Skeletal muscle satellite cell (primary cell): ENCODE measurements around the gene MAPK8.

Source experiments
- H3K27me3 ChIP-seq: 2 replicates; pipeline ENCODE4 v1.7.0; 2013; ENCODE audit warnings: low read length; ENCODE audit not compliant: control insufficient read depth, insufficient read depth
- H3K36me3 ChIP-seq: 2 replicates; pipeline ENCODE4 v1.7.0; 2013; ENCODE audit warnings: mild to moderate bottlenecking, control low read depth, low read length; ENCODE audit not compliant: insufficient read depth
- H3K4me1 ChIP-seq: 2 replicates; pipeline ENCODE4 v1.7.0; 2013; ENCODE audit warnings: low read length; ENCODE audit not compliant: control insufficient read depth, insufficient read depth
- H3K4me2 ChIP-seq: 2 replicates; pipeline ENCODE4 v1.7.0; 2013; ENCODE audit warnings: mild to moderate bottlenecking, low read length
- H3K4me3 ChIP-seq: 2 replicates; pipeline ENCODE4 v1.7.0; 2013; ENCODE audit warnings: low read length
- H3K9ac ChIP-seq: 2 replicates; pipeline ENCODE4 v1.7.0; 2013; ENCODE audit warnings: mild to moderate bottlenecking, low read depth, low read length, moderate library complexity
- H3K9me3 ChIP-seq: replicated peaks from 2 replicates; pipeline ENCODE4 v1.7.0; 2013; ENCODE audit warnings: mild to moderate bottlenecking, control low read depth, low read length

Gene MAPK8

DNA sequence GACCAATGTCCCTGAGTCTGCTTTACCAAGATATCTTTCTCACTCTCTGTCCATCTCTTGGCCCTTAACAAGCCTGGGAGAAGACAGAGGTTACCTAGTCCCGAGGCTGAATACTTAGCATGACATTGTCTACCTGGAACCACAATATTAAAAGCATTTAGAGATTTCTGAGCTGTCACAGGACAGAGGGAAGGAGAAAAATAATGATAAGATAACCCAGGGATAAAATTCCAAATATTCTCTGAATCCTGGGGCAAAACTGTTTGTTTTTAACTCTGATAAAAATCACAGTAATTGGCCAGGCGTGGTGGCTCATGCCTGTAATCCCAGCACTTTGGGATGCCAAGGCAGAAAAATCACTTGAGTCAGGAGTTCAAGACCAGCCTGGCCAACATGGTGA, 12.0 kb upstream of the MAPK8 start:
- H3K27me3 ChIP-seq, result peaks cover 58% of the 10 kb centered on the region
- no peak overlapping the region for H3K4me2 ChIP-seq
- H3K9me3 ChIP-seq, result no peaks in the 10 kb centered on the region
- no peak overlapping the region for H3K4me3 ChIP-seq
- H3K4me1 ChIP-seq, result no peaks in the 10 kb centered on the region
- no peak overlapping the region for H3K9ac ChIP-seq
- H3K36me3 ChIP-seq, result no peaks in the 10 kb centered on the region

DNA sequence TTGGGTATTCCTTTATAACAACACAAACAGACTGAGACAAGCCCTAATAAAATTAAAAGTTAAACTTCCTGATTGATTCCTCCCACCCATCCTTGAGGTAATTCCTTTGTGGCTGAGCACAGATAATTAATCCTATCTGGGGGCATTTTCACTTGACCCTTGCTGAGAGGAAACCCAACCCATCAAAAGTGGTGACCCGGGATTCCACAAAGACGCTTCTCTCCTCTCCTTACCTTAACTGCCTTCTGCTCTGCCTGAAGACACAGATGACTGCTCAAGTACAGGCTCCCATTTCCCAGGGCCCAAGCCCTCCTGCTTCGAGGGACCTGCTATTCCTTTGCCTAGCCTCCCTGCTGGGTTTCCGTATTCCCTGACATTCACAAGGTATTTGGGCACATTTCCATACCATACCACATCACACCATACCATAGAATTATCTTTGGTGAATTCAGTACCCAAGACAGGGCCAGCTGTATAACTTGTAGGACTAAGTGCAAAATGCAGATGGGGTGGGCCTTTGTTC, 9.8 kb upstream of the MAPK8 start:
- Histone ChIP-seq H3K4me2 (no peak overlapping the region), H3K27me3 (peaks cover 60% of the 10 kb centered on the region), H3K9me3 (no peaks in the 10 kb centered on the region), H3K9ac (no peak overlapping the region), H3K4me1 (no peaks in the 10 kb centered on the region), H3K36me3 (no peaks in the 10 kb centered on the region), H3K4me3 (no peak overlapping the region)

DNA sequence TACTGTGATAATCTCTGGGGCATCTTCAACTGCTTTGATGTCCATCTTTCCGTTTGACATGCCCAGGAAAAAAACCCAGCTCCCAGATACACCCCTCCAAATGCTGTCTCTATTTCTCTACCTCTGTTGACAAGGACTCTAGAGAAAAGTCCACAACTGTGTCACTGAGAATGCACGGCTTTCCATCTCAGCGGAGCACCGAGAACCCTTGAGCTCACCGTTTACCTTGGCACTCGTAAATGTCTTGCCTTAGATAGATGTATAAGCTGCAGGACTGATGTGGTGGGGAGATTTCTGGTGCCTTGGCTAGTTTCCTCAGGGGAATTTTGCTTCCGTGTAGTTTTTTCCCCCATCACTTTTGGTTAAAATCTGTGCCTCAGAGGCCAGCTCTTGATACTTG, 7.4 kb upstream of the MAPK8 start:
- H3K27me3 ChIP-seq, result peaks cover 67% of the 10 kb centered on the region
- H3K36me3 ChIP-seq, result no peaks in the 10 kb centered on the region
- H3K9ac ChIP-seq, result no peak overlapping the region
- H3K4me1 ChIP-seq, result no peaks in the 10 kb centered on the region
- H3K4me2 ChIP-seq, result no peak overlapping the region
- H3K4me3 ChIP-seq, result no peak overlapping the region
- H3K9me3 ChIP-seq, result no peaks in the 10 kb centered on the region

DNA sequence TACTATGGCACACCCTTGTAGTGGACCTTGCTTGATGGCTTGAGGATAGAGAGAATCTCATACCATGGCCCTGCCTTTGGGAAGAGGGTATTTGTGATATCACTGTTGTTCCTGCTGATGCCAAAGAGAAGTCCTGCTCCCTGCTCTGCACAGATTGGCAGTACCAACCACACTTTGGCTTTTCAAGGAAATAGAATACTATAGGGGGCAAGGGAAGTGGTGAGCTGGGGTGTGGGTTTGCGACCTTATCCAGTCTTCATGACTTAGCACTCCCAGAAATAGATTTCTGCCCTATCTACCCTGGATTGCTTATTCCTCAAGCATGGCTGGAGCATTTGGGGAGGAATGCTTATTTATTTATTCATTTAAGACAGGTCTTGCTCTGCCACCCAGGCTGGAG, 6.8 kb upstream of the MAPK8 start:
- Histone ChIP-seq H3K4me3 (no peak overlapping the region), H3K4me2 (no peak overlapping the region), H3K27me3 (peaks cover 69% of the 10 kb centered on the region), H3K9me3 (no peaks in the 10 kb centered on the region), H3K9ac (no peak overlapping the region), H3K4me1 (no peaks in the 10 kb centered on the region), H3K36me3 (no peaks in the 10 kb centered on the region)

DNA sequence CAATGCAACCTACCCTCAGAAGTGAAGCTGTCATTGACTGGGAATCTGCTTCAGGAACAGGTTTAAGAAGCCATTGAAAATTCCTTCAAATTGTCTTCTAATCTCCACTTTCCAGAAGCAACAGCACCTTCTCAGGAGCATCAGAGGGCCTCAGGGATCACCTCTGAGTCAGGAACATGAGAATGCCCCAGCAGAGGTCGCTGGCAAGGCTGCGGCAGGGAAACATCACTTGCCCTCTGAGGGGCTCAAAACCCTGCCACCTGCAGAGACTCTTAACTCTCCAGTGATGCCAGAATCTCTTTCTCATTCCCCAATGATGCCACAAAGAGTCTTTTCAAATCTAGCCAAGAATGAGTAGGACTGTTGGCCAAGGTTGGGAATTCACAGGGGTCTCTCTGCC, 5.9 kb upstream of the MAPK8 start:
- no peaks in the 10 kb centered on the region for H3K36me3 ChIP-seq
- no peaks in the 10 kb centered on the region for H3K4me1 ChIP-seq
- no peak overlapping the region for H3K9ac ChIP-seq
- no peak overlapping the region for H3K4me2 ChIP-seq
- H3K27me3 ChIP-seq, result peaks cover 63% of the 10 kb centered on the region
- no peak overlapping the region for H3K4me3 ChIP-seq
- no peaks in the 10 kb centered on the region for H3K9me3 ChIP-seq

DNA sequence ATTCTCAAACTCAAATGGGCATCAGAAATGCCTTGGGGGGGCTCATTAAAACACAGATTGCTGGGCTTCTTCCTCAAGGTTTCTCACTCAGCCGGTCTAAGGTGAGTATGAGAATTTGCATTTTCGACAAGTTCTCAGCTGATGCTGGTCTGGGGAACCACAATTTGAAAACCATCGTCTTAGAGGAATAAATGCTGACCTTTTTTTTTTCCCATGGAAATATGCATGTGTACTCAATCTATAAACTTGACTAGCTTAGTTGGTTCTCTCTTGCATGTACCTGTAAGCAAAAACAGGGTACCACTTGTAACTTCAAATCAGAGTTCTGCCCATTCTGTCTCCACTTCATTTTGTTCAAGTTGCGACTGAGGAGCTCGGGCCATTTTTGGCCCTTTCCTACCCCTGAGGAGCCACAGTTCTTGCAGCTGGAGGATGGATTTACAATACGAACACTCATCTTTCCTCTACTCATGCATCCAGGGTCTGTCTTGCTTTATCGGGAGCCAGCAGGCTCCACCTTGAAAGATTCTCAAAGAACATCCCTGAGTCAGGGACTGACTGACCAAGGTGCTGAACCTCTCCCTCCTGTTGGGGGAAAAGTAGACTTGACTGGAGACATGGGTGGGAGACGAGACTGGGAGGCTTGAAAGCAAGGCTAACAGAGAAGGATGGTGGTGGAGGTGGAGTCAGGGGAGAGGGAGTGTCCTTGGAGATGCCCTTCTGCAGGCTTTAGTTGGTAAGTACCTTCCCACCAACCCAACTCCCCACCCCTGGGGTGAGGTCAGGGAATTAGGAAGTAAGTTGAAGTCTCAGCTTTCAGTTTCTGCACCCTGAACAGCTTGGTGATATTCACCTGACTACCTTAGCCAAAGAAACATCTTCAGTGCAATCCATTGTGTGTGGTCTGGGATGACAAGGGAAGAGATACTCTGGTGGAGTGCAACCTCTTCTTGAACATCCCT, 3.7 kb upstream of the MAPK8 start:
- Histone ChIP-seq H3K36me3 (no peaks in the 10 kb centered on the region), H3K9ac (no peak overlapping the region), H3K4me1 (peaks cover 7% of the 10 kb centered on the region), H3K4me3 (no peak overlapping the region), H3K4me2 (no peak overlapping the region), H3K9me3 (no peaks in the 10 kb centered on the region), H3K27me3 (peaks cover 56% of the 10 kb centered on the region)

DNA sequence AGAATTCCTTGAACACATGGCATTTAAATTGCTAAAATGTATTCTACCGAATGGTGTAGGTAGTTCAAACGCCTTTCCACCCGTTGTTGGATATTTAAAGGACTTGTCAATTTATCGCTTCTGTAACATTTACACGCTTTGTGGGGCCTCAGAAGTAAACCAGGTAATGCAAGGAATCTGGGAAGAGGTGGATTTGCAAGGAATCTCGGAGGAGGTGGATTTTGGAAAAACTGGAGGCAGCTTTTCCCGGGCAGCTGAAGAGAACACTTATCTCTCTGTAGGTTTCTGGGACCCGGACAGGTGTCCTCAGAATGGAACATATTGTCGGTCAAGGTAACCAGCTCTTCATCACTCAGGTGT, 592 bp upstream of the MAPK8 start:
- Histone ChIP-seq H3K9me3 (no peaks in the 10 kb centered on the region), H3K36me3 (no peaks in the 10 kb centered on the region), H3K9ac (peak overlapping the region; percentile 90), H3K4me3 (peak overlapping the region; percentile 89), H3K4me2 (peak overlapping the region; percentile 84), H3K27me3 (peaks cover 27% of the 10 kb centered on the region), H3K4me1 (peaks cover 26% of the 10 kb centered on the region)

DNA sequence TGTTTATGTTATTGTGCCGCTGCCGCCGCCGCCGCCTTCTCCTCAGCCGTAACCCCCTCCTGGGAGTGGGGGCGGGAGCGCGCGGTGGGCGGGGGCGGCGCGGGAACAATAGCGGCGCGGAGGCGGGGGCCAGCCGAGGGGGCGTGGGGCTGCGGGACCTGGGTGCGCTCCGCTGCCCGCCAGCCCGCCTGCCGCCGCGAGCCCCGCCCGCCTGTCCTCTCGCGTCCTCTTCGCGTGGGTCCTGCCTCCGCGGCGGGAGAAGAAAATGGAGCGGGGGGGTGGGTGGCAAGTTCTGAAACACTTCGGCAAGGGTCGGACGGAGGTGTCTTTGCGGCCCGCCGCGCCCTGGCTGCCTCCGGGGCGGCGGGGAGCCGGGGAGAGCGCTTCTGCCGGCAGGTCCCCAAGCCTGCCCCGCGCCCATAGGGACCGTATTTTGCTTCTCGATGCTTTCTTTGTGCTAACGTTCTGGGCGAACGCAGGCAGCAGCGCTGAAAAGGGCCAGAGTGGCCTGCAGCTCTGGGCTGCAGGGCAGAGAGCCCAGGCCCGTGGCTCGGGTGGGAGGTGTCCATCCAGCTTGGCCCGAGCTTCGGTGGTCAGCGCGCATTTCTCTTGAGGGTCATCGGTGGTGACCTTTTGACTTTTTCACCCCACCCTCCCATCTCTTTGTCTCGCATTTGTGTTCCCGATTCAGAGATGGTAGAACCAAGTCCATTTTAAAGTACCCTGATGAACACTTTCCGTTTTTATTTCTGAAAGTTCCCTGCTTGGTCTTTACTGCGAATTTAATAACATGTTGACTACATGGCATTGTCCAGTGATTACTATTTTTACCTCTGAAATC, 613 bp downstream of the MAPK8 start:
- Histone ChIP-seq H3K4me1 (peaks cover 26% of the 10 kb centered on the region), H3K4me2 (peak overlapping the region; percentile 88), H3K27me3 (peaks cover 20% of the 10 kb centered on the region), H3K9me3 (no peaks in the 10 kb centered on the region), H3K4me3 (peak overlapping the region; percentile 89), H3K9ac (peak overlapping the region; percentile 90), H3K36me3 (no peaks in the 10 kb centered on the region)

DNA sequence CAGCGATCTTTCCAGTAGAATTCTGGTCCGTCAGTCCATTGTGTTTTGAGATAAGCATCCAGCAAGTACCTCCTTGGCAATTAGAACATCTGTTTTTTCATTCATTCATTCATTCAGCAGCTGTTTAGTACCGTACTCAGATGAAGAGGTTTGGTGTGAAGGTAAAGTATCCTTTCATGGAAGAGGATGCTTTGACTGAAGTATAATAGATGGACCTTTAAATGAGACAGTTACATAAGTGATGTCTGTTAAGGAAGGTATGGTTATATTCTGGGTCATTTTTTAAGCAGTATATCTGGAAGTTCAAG, 1.2 kb downstream of the MAPK8 start:
- no peaks in the 10 kb centered on the region for H3K36me3 ChIP-seq
- H3K4me1 ChIP-seq, result peaks cover 26% of the 10 kb centered on the region
- peak overlapping the region; percentile 89 for H3K4me3 ChIP-seq
- peak overlapping the region; percentile 88 for H3K4me2 ChIP-seq
- peak overlapping the region; percentile 90 for H3K9ac ChIP-seq
- H3K27me3 ChIP-seq, result peaks cover 19% of the 10 kb centered on the region
- H3K9me3 ChIP-seq, result no peaks in the 10 kb centered on the region

DNA sequence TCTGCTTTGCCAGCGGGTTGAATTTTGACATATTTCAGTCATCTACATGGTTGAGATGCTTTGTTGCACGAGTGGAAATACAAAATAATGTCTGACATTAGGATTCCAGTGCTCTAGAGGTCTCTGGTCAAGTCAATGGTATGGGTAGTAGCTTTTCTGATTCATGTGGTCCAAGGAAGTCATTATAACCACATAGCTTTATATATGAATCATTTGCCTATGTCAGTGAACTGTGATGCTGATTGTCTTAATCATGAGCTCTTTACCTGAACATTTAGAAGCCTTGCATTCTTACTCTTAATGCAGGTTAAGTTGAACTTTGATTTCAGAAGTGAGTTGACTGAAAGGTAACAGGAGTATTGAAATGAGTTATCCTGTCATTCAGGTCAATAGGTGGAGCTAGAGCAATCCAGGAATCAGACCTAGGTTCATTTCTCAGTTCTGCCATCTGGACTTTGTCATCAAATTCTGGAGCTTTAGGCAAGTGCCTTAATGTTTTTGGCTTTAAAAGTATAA, 3.3 kb downstream of the MAPK8 start:
- H3K4me1 ChIP-seq, result peaks cover 26% of the 10 kb centered on the region
- H3K27me3 ChIP-seq, result no peaks in the 10 kb centered on the region
- no peak overlapping the region for H3K4me3 ChIP-seq
- H3K9ac ChIP-seq, result no peak overlapping the region
- peak overlapping the region; percentile 45 for H3K4me2 ChIP-seq
- no peaks in the 10 kb centered on the region for H3K36me3 ChIP-seq
- no peaks in the 10 kb centered on the region for H3K9me3 ChIP-seq

DNA sequence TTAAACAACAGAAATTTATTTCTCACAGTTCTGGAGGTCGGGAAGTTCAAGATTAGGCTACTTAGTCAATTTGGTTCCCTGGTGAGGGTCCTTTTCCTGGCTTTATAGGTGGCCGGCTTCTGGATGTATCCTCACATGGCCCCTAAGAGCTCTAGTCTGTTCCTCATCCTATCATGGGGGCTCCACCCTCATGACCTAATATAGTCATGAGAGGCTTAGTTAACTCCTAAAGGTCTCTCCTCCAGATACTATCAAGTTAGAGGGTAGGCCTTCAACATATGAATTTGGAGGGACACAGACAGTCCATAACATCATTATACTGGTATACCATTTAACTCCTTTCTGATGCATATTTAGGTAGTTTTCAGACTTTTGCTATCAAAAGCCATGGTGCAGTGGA, 7.6 kb downstream of the MAPK8 start:
- no peak overlapping the region for H3K4me2 ChIP-seq
- H3K9ac ChIP-seq, result no peak overlapping the region
- H3K36me3 ChIP-seq, result no peaks in the 10 kb centered on the region
- peaks cover 11% of the 10 kb centered on the region for H3K4me1 ChIP-seq
- no peaks in the 10 kb centered on the region for H3K27me3 ChIP-seq
- no peaks in the 10 kb centered on the region for H3K9me3 ChIP-seq
- H3K4me3 ChIP-seq, result no peak overlapping the region
